ENCODE measurements around the gene GALR3.

Gene GALR3

GRCh38 chr22:37824674-37825641 lies 1.8 kb downstream of the GALR3 start:
- DNase-seq, result peak in 2 of 3 donors; percentile 50 to 57

GRCh38 chr22:37827056-37827455 lies 3.9 kb downstream of the GALR3 start:
- DNase-seq, result no peak

GRCh38 chr22:37830093-37830842 lies 7.1 kb downstream of the GALR3 start:
- no peak for DNase-seq

GRCh38 chr22:37831472-37831871 lies 8.3 kb downstream of the GALR3 start:
- DNase-seq, result no peak

- DNase-seq, result no peak
These were observed 9.1 kb downstream of the GALR3 start for GRCh38 chr22:37832022-37832857.

- DNase-seq, result no peak
These were observed 19.0 kb downstream of the GALR3 start for GRCh38 chr22:37842015-37842793.

- DNase-seq, result peak in 2 of 3 donors; percentile 33 to 69
These were observed 20.5 kb downstream of the GALR3 start for GRCh38 chr22:37843741-37844089.

GRCh38 chr22:37844904-37845329 lies 21.7 kb downstream of the GALR3 start:
- DNase-seq, result peak; percentile 26 to 82 (median 69)

GRCh38 chr22:37846433-37846832 lies 23.3 kb downstream of the GALR3 start:
- no peak for DNase-seq

GRCh38 chr22:37848587-37849088 lies 25.5 kb downstream of the GALR3 start:
- DNase-seq, result peak; percentile 33 to 48 (median 44)

GRCh38 chr22:37849089-37849751 lies 26.0 kb downstream of the GALR3 start, which contains the start of gene EIF3L:
Gene EIF3L (plus strand): TSS chr22:37849419. CDS start chr22:37849450, 31 bp downstream.
- DNase-seq, result peak; percentile 92 to 95 (median 95)

- no peak for DNase-seq
These were observed 27.6 kb downstream of the GALR3 start for GRCh38 chr22:37850801-37851200.

GRCh38 chr22:37852418-37852817 lies 29.2 kb downstream of the GALR3 start:
- no peak for DNase-seq

- DNase-seq, result no peak
These were observed 31.8 kb downstream of the GALR3 start for GRCh38 chr22:37854946-37855345.

- no peak for DNase-seq
These were observed 32.3 kb downstream of the GALR3 start for GRCh38 chr22:37855462-37855861.

GRCh38 chr22:37860796-37861421 lies 37.7 kb downstream of the GALR3 start:
- peak in 1 of 3 donors; percentile 13 for DNase-seq

- peak in 1 of 3 donors; percentile 16 for DNase-seq
These were observed 39.6 kb downstream of the GALR3 start for GRCh38 chr22:37862570-37863325.

- no peak for DNase-seq
These were observed 42.3 kb downstream of the GALR3 start for GRCh38 chr22:37865510-37865909.

- no peak for DNase-seq
These were observed 47.1 kb downstream of the GALR3 start for GRCh38 chr22:37870273-37870672.
